Stomach (tissue), 9 donors: ENCODE results near the gene PLCB4. TPM values are rescaled to one million over a fixed set of nuclear protein-coding genes. Genes with fewer than 3 reads are reported as not detected.

Source experiments
- DNase-seq, 2 donors: peaks; one replicate each; pipeline versions ENCODE4 v3.0.0 to v3.0.0-alpha.2; 2013 to 2019
- H3K27ac ChIP-seq, 5 donors: fragments of 200-600 bp in 4 of 5; sonication (generic) in 4 of 5; one replicate each; pipeline ENCODE4 v1.5.1; 2013 to 2019; ENCODE audit warnings: mild to moderate bottlenecking in 1 of 5, moderate library complexity in 1 of 5
- H3K27me3 ChIP-seq, 3 donors: fragments of 200-600 bp; sonication (generic); one replicate each; pipeline ENCODE4 v1.5.1; 2017 to 2019; ENCODE audit warnings: mixed run types in 1 of 3
- H3K36me3 ChIP-seq, 4 donors: fragments of 200-600 bp; sonication (generic); 1 replicate in 3 of 4; 2 replicates in 1 of 4; pipeline ENCODE4 v1.5.1; 2016 to 2019
- H3K4me1 ChIP-seq, 4 donors: fragments of 200-600 bp; sonication (generic); one replicate each; pipeline ENCODE4 v1.5.1; 2016 to 2019
- H3K4me3 ChIP-seq, 4 donors: fragments of 200-600 bp; sonication (generic) in 3 of 4; one replicate each; pipeline ENCODE4 v1.5.1; 2016 to 2019; ENCODE audit warnings: mild to moderate bottlenecking in 1 of 4
- H3K9me3 ChIP-seq, 4 donors: fragments of 200-600 bp; sonication (generic); one replicate each; pipeline ENCODE4 v1.5.1; 2016 to 2019
- EP300 ChIP-seq: sonication (generic); formaldehyde crosslinking; IDR thresholded peaks from one replicate; pipeline ENCODE4 v1.6.1; 2017; ENCODE audit warnings: antibody characterized with exemption
- POLR2A ChIP-seq, 4 donors: fragments of 450-650 bp; IDR thresholded peaks; one replicate each; pipeline ENCODE4 v1.6.1; 2016; ENCODE audit warnings: antibody characterized with exemption in 4 of 4, control low read depth in 2 of 4, mild to moderate bottlenecking in 1 of 4, moderate library complexity in 1 of 4
- POLR2AphosphoS5 ChIP-seq, 3 donors: sonication (generic); formaldehyde crosslinking; IDR thresholded peaks; one replicate each; pipeline ENCODE4 v1.6.1; 2016; ENCODE audit warnings: antibody characterized with exemption in 3 of 3
- WGBS, 5 donors: extraction: QIAGEN DNeasy Blood & Tissue Kit in 3 of 5; methylation state at CpG; one replicate each; pipeline versions ENCODE4 v1.1.5 to v1.1.7; 2013 to 2018; 5-methylcytosine and 5-hydroxymethylcytosine counted together
- intact Hi-C: fragments of 100-400 bp; cut with DNase I; formaldehyde crosslinking; loops from one replicate; pipeline ENCODE4 v1.15.1; 2023; ENCODE audit warnings: low total_unique reads
- polyA plus RNA-seq, 3 donors: library from polyadenylated mRNA; stranded (reverse); fragments of 200-250 nt; gene quantifications; one replicate each; pipeline ENCODE4 v1.2.3, GENCODE V29; 2013
- total RNA-seq, 5 donors: library from RNA; depleted of rRNA; stranded (reverse); fragments of >200 nt; gene quantifications; one replicate each; pipeline versions ENCODE4 v1.1.0 to v1.2.3, GENCODE V29; 2014 to 2016
- TF ChIP-seq, protein P1 (sequence below), 7 experiments: fragments of 450-650 bp in 4 of 7; fragments of 200-600 bp in 3 of 7; sonication (generic) in 3 of 7; IDR thresholded peaks; one replicate each; pipeline ENCODE4 v1.5.1; 2016 to 2019; ENCODE audit warnings: antibody characterized with exemption in 7 of 7, control low read depth in 2 of 7, mild to moderate bottlenecking in 1 of 7
- donor health status: healthy with polysubstance abuse.
- donor health status: Bipolar disorder and iron deficiency.
- donor health status: healthy.

Gene PLCB4
- total and polyA plus RNA-seq, 8 donors: 5.3 to 29.4 (median 22.3) TPM

DNA sequence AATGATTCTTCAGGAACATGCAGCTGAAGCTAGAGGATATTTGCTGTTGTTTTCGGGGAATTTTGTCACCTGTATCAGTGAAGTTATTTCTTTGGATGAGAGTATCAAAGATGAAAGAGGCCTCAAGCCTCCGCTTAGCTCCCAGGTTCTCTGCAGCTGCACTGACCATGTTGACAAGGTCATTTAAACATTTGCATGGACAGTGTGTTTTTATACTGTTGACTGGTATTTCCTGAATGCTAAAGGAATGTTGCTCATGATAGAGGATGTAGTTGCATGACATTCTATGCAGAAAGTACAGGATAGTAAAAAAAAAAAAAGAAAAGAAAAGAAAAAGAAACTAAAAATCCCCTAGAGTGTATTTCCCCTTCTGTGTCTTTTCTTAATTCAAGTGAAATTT is 279.9 kb downstream of the PLCB4 start:
- no peaks in the 10 kb centered on the region for H3K27me3 ChIP-seq
- no peaks in the 10 kb centered on the region for H3K9me3 ChIP-seq
- H3K27ac ChIP-seq: no peak overlapping the region
- intact Hi-C loops: no loop called here
- H3K4me3 ChIP-seq: no peak overlapping the region
- peaks cover 0 to 23% (median 0%) of the 10 kb centered on the region in 4 donors for H3K4me1 ChIP-seq
- no peak for DNase-seq
- no peak for TF ChIP-seq POLR2A (IDR thresholded peaks at IDR 0.05)
- TF ChIP-seq, protein P1, sequence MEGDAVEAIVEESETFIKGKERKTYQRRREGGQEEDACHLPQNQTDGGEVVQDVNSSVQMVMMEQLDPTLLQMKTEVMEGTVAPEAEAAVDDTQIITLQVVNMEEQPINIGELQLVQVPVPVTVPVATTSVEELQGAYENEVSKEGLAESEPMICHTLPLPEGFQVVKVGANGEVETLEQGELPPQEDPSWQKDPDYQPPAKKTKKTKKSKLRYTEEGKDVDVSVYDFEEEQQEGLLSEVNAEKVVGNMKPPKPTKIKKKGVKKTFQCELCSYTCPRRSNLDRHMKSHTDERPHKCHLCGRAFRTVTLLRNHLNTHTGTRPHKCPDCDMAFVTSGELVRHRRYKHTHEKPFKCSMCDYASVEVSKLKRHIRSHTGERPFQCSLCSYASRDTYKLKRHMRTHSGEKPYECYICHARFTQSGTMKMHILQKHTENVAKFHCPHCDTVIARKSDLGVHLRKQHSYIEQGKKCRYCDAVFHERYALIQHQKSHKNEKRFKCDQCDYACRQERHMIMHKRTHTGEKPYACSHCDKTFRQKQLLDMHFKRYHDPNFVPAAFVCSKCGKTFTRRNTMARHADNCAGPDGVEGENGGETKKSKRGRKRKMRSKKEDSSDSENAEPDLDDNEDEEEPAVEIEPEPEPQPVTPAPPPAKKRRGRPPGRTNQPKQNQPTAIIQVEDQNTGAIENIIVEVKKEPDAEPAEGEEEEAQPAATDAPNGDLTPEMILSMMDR (IDR thresholded peaks at IDR 0.05): no peak
- no peak for TF ChIP-seq POLR2AphosphoS5 (IDR thresholded peaks at IDR 0.05)
- no peak for TF ChIP-seq EP300
- 72 to 94% (median 79%) methylated on average over 2 of the region's 2 CpGs for WGBS, 5 donors
- no peaks in the 10 kb centered on the region for H3K36me3 ChIP-seq

- no peak overlapping the region for H3K4me3 ChIP-seq
- DNase-seq: no peak
- H3K9me3 ChIP-seq: no peaks in the 10 kb centered on the region
- peaks cover 0 to 23% (median 0%) of the 10 kb centered on the region in 4 donors for H3K4me1 ChIP-seq
- no peaks in the 10 kb centered on the region for H3K36me3 ChIP-seq
- no peaks in the 10 kb centered on the region for H3K27me3 ChIP-seq
- no peak for TF ChIP-seq POLR2AphosphoS5 (IDR thresholded peaks at IDR 0.05)
- no peak for TF ChIP-seq POLR2A (IDR thresholded peaks at IDR 0.05)
- TF ChIP-seq, protein P1 (IDR thresholded peaks at IDR 0.05): no peak
- TF ChIP-seq EP300: no peak
- intact Hi-C loops: no loop called here
- no peak overlapping the region for H3K27ac ChIP-seq
- 94 to 99% (median 95%) methylated on average over 4 of the region's 4 CpGs for WGBS, 5 donors
These were observed 280.4 kb downstream of the PLCB4 start for GRCh38 chr20:9349249-9349648.

- Histone ChIP-seq H3K4me1 (peaks cover 0 to 10% (median 0%) of the 10 kb centered on the region in 4 donors), H3K27ac (no peak overlapping the region), H3K36me3 (no peaks in the 10 kb centered on the region), H3K9me3 (no peaks in the 10 kb centered on the region), H3K27me3 (no peaks in the 10 kb centered on the region), H3K4me3 (no peak overlapping the region)
- TF ChIP-seq POLR2AphosphoS5 (IDR thresholded peaks at IDR 0.05) (no peak), POLR2A (IDR thresholded peaks at IDR 0.05) (no peak), EP300 (no peak)
- TF ChIP-seq, protein P1 (IDR thresholded peaks at IDR 0.05): no peak
- intact Hi-C loops: no loop called here
- DNase-seq: no peak
These were observed 283.9 kb downstream of the PLCB4 start for GRCh38 chr20:9352739-9353138.

- Histone ChIP-seq H3K36me3 (no peaks in the 10 kb centered on the region), H3K27ac (no peak overlapping the region), H3K4me1 (peaks cover 0 to 10% (median 0%) of the 10 kb centered on the region in 4 donors), H3K4me3 (no peak overlapping the region), H3K27me3 (no peaks in the 10 kb centered on the region), H3K9me3 (no peaks in the 10 kb centered on the region)
- TF ChIP-seq POLR2A (IDR thresholded peaks at IDR 0.05): no peak
- no peak for DNase-seq
- intact Hi-C loops: no loop called here
- WGBS, 5 donors: 66 to 88% (median 76%) methylated on average over 2 of the region's 2 CpGs
These were observed 284.5 kb downstream of the PLCB4 start for GRCh38 chr20:9353180-9353915.

GRCh38 chr20:9353916-9354276 is 285.0 kb downstream of the PLCB4 start:
- peaks cover 0 to 10% (median 0%) of the 10 kb centered on the region in 4 donors for H3K4me1 ChIP-seq
- H3K36me3 ChIP-seq: no peaks in the 10 kb centered on the region
- H3K27me3 ChIP-seq: no peaks in the 10 kb centered on the region
- 93 to 100% (median 97%) methylated on average over 1 of the region's 1 CpG for WGBS, 5 donors
- TF ChIP-seq POLR2A (IDR thresholded peaks at IDR 0.05) (no peak), POLR2AphosphoS5 (IDR thresholded peaks at IDR 0.05) (no peak), EP300 (no peak)
- TF ChIP-seq, protein P1 (IDR thresholded peaks at IDR 0.05): no peak
- H3K4me3 ChIP-seq: no peak overlapping the region
- H3K27ac ChIP-seq: no peak overlapping the region
- no peaks in the 10 kb centered on the region for H3K9me3 ChIP-seq
- no peak for DNase-seq
- intact Hi-C loops: no loop called here
